Keratinocyte (primary cell): ENCODE data around the gene FKBP11. TPM values are rescaled to one million over a fixed set of nuclear protein-coding genes. Genes with fewer than 3 reads are reported as not detected.

ENCODE experiments used
- DNase-seq: peaks from one replicate; pipeline ENCODE4 v3.0.0-alpha.2; 2011; ENCODE audit warnings: low read depth, missing footprints, low spot score
- FAIRE-seq: peaks from 2 replicates; lab custom pipeline; 2011; peaks lifted over from hg19 to GRCh38; lab: Jason Lieb, UNC
- H2AFZ ChIP-seq: 2 replicates; pipeline ENCODE4 v1.6.0; 2012; ENCODE audit warnings: low read length, control low read depth, inconsistent platforms; ENCODE audit not compliant: control insufficient read depth
- H3K27ac ChIP-seq: 2 replicates; pipeline ENCODE4 v1.5.1; 2011; ENCODE audit warnings: low read length; ENCODE audit not compliant: control insufficient read depth, insufficient read depth
- H3K27me3 ChIP-seq: 3 replicates; pipeline ENCODE4 v1.6.0; 2011; ENCODE audit warnings: low read length; ENCODE audit not compliant: control insufficient read depth, insufficient read depth; ENCODE audit errors: extremely low read depth
- H3K36me3 ChIP-seq, 2 experiments: 2 replicates in 1 of 2; 3 replicates in 1 of 2; pipeline ENCODE4 v1.5.1; 2011; ENCODE audit warnings: low read length in 2 of 2, mild to moderate bottlenecking in 1 of 2; ENCODE audit not compliant: control insufficient read depth in 2 of 2, insufficient read depth in 2 of 2; ENCODE audit errors: extremely low read depth in 1 of 2
- H3K4me1 ChIP-seq: 3 replicates; pipeline ENCODE4 v1.5.1; 2011; ENCODE audit warnings: low read length; ENCODE audit not compliant: control insufficient read depth, insufficient read depth; ENCODE audit errors: extremely low read depth
- H3K4me2 ChIP-seq: 3 replicates; pipeline ENCODE4 v1.6.0; 2011; ENCODE audit warnings: low read depth, low read length; ENCODE audit not compliant: control insufficient read depth, insufficient read depth; ENCODE audit errors: extremely low read depth
- H3K4me3 ChIP-seq, 3 experiments: fragments of 200-600 bp in 1 of 3; sonication (generic) in 1 of 3; 2 replicates in 2 of 3; 3 replicates in 1 of 3; pipeline ENCODE4 v1.5.1; 2011 to 2016; ENCODE audit warnings: low read length in 3 of 3, mild to moderate bottlenecking in 3 of 3, control low read depth in 2 of 3, inconsistent platforms in 1 of 3, low read depth in 1 of 3, mixed read lengths in 1 of 3, mixed run types in 1 of 3, moderate library complexity in 1 of 3; ENCODE audit not compliant: control insufficient read depth in 2 of 3, insufficient read depth in 2 of 3; ENCODE audit errors: extremely low read depth in 1 of 3
- H3K79me2 ChIP-seq: 2 replicates; pipeline ENCODE4 v1.6.0; 2012; ENCODE audit warnings: low read length; ENCODE audit not compliant: control insufficient read depth, insufficient read depth
- H3K9ac ChIP-seq: 3 replicates; pipeline ENCODE4 v1.6.0; 2011; ENCODE audit warnings: low read length; ENCODE audit not compliant: control insufficient read depth, insufficient read depth; ENCODE audit errors: extremely low read depth
- H3K9me1 ChIP-seq: 3 replicates; pipeline ENCODE4 v1.6.0; 2011; ENCODE audit warnings: low read length; ENCODE audit not compliant: control insufficient read depth, insufficient read depth; ENCODE audit errors: extremely low read depth
- H3K9me3 ChIP-seq: 2 replicates; pipeline ENCODE4 v1.5.1; 2012; ENCODE audit warnings: low read depth, low read length; ENCODE audit not compliant: control insufficient read depth
- H4K20me1 ChIP-seq: 3 replicates; pipeline ENCODE4 v1.6.0; 2011; ENCODE audit warnings: low read length; ENCODE audit not compliant: control insufficient read depth, insufficient read depth; ENCODE audit errors: extremely low read depth
- EZH2 ChIP-seq: IDR thresholded peaks from one replicate; pipeline ENCODE4 v1.6.1; 2012; ENCODE audit warnings: inconsistent platforms, mild to moderate bottlenecking, low read length, moderate library complexity
- dilution Hi-C: fragments of 300-500 bp; cut with MboI; formaldehyde crosslinking; loops from one replicate; pipeline ENCODE4 v1.7.0; 2020; ENCODE audit warnings: low sequenced_read_pairs; ENCODE audit not compliant: extremely low pct_ligation_motif_present
- polyA plus RNA-seq, 5 experiments: library from polyadenylated mRNA; depleted of rRNA in 3 of 5; stranded (reverse) in 3 of 5; stranded (forward) in 1 of 5; unstranded in 1 of 5; fragments of >200 nt; gene quantifications; 1 replicate in 1 of 5; 2 replicates in 3 of 5; 3 replicates in 1 of 5; pipeline versions ENCODE4 v1.2.1 to v1.2.3, GENCODE V29; 2011 to 2012; ENCODE audit warnings: missing spikeins in 2 of 5, low read depth in 1 of 5, low replicate concordance in 1 of 5
- small RNA-seq, 3 experiments: library from RNA; depleted of rRNA; stranded (forward); fragments of <200 nt; gene quantifications; one replicate each; pipeline ENCODE3, GENCODE V24; 2012; ENCODE audit warnings: low read depth in 3 of 3, low replicate concordance in 1 of 3; ENCODE audit not compliant: insufficient read length in 3 of 3
- TF ChIP-seq, protein P1 (sequence below), 3 experiments: IDR thresholded peaks in 1 of 3; conservative IDR thresholded peaks in 1 of 3; optimal IDR thresholded peaks in 1 of 3; 2 replicates in 2 of 3; 3 replicates in 1 of 3; pipeline versions ENCODE3 to v1.5.1; 2011; ENCODE audit warnings: low read length in 3 of 3, mild to moderate bottlenecking in 3 of 3, moderate library complexity in 2 of 3, control low read depth in 1 of 3, inconsistent platforms in 1 of 3; ENCODE audit not compliant: insufficient read depth in 2 of 3; ENCODE audit errors: extremely low read depth in 1 of 3

FKBP11 gene
- polyA plus RNA-seq, 1 donor (not counting 4 experiments of a cell fraction or from before 2014, with no cell fraction given), result 18.4 TPM

DNA sequence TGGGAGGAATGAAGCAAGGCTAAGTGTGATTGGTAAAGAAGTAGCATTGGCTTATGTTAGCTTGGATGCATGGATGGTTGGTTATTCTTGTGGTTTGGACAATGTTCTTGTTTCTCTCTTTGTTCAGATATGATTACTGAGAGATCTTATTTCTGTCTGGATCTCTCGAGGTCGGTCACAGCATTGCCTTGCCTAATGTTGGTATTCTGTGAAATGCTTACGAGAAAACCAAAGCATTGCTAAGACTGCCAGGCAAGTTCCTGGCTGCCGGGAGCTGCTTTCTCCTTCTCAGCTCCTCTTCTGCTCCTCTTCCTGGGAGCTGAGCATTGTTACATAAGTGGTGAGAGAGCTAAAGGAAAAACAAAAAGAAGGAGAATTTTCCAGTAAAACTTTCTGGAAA, 52.2 kb downstream of the FKBP11 start:
- no peaks in the 10 kb centered on the region for H3K4me1 ChIP-seq
- H3K79me2 ChIP-seq, result no peaks in the 10 kb centered on the region
- no peak for DNase-seq
- no peak overlapping the region for H2AFZ ChIP-seq
- no peak overlapping the region for H3K4me3 ChIP-seq
- TF ChIP-seq, protein P1, sequence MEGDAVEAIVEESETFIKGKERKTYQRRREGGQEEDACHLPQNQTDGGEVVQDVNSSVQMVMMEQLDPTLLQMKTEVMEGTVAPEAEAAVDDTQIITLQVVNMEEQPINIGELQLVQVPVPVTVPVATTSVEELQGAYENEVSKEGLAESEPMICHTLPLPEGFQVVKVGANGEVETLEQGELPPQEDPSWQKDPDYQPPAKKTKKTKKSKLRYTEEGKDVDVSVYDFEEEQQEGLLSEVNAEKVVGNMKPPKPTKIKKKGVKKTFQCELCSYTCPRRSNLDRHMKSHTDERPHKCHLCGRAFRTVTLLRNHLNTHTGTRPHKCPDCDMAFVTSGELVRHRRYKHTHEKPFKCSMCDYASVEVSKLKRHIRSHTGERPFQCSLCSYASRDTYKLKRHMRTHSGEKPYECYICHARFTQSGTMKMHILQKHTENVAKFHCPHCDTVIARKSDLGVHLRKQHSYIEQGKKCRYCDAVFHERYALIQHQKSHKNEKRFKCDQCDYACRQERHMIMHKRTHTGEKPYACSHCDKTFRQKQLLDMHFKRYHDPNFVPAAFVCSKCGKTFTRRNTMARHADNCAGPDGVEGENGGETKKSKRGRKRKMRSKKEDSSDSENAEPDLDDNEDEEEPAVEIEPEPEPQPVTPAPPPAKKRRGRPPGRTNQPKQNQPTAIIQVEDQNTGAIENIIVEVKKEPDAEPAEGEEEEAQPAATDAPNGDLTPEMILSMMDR (optimal IDR thresholded peaks at IDR 0.05 in 1 of 3, IDR thresholded peaks at IDR 0.05 in 1 of 3, conservative IDR thresholded peaks at IDR 0.05 in 1 of 3; ENCODE audit: extremely low read depth in 1 of 3, insufficient read depth in 2 of 3, low read length in 3 of 3), result no peak
- TF ChIP-seq EZH2, result no peak
- FAIRE-seq, result no peak
- dilution Hi-C loops, result no loop called here
- H3K27ac ChIP-seq, result no peak overlapping the region
- H3K36me3 ChIP-seq, result no peaks in the 10 kb centered on the region
- no peak overlapping the region for H3K4me2 ChIP-seq
- no peaks in the 10 kb centered on the region for H3K27me3 ChIP-seq
- H3K9me3 ChIP-seq, result no peaks in the 10 kb centered on the region
- no peak overlapping the region for H3K9ac ChIP-seq
- H4K20me1 ChIP-seq, result no peaks in the 10 kb centered on the region
- H3K9me1 ChIP-seq, result no peaks in the 10 kb centered on the region

Small RNA genes within 50 kb of the gene (small RNA-seq; reads per million reads assigned to genes)
- gene AC073610.1 (0 reads per million in 3 experiments), gene RNU6-600P (0 reads per million in 3 experiments)

Other genes starting within 250 kb of the FKBP11 start
- gene KANSL2, start 243.3 kb downstream of the FKBP11 start, polyA plus RNA-seq, result 36.1 to 42.8 TPM (median 37.8 TPM) in 3 replicates
- gene CCNT1, start 208.8 kb downstream of the FKBP11 start, polyA plus RNA-seq, result 20.4 to 23.4 TPM (median 22.5 TPM) in 3 replicates
- gene ADCY6, start 136.4 kb downstream of the FKBP11 start, polyA plus RNA-seq, result 11.9 to 22.8 TPM (median 13.2 TPM) in 3 replicates
- 16.1 to 19.8 TPM (median 19.3 TPM) in 3 replicates for gene CACNB3, start 107.0 kb downstream of the FKBP11 start, polyA plus RNA-seq
- 36.9 to 64.6 TPM (median 57.8 TPM) in 3 replicates for gene DDX23, start 73.3 kb downstream of the FKBP11 start, polyA plus RNA-seq
- 0.05 to 0.30 TPM (median 0.16 TPM) in 3 replicates for gene RND1, start 59.6 kb downstream of the FKBP11 start, polyA plus RNA-seq
- 236 to 253 TPM (median 250 TPM) in 3 replicates for gene ARF3, start 32.0 kb upstream of the FKBP11 start, polyA plus RNA-seq
- 0.09 to 0.24 TPM (median 0.22 TPM) in 3 replicates for gene WNT10B, start 46.2 kb upstream of the FKBP11 start, polyA plus RNA-seq
- not detected in 3 replicates for gene WNT1, start 52.8 kb upstream of the FKBP11 start, polyA plus RNA-seq
- gene DDN, start 73.9 kb upstream of the FKBP11 start, polyA plus RNA-seq, result 0.09 to 0.17 TPM (median 0.10 TPM) in 3 replicates
- 105 to 125 TPM (median 123 TPM) in 3 replicates for gene PRKAG1, start 93.3 kb upstream of the FKBP11 start, polyA plus RNA-seq
- 9.3 to 12.1 TPM (median 9.8 TPM) in 3 replicates for gene KMT2D, start 135.3 kb upstream of the FKBP11 start, polyA plus RNA-seq
- gene RHEBL1, start 144.5 kb upstream of the FKBP11 start, polyA plus RNA-seq, result 0.31 to 0.63 TPM (median 0.51 TPM) in 3 replicates
- not detected in 3 replicates for gene DHH, start 169.3 kb upstream of the FKBP11 start, polyA plus RNA-seq
- 22.9 to 30.1 TPM (median 28.0 TPM) in 3 replicates for gene LMBR1L, start 185.4 kb upstream of the FKBP11 start, polyA plus RNA-seq
- 1,122 to 2,676 TPM (median 2,055 TPM) in 3 replicates for gene TUBA1B, start 205.9 kb upstream of the FKBP11 start, polyA plus RNA-seq